Measurements from ENCODE around the gene HES1. TPM values are rescaled to one million over a fixed set of nuclear protein-coding genes. Genes with fewer than 3 reads are reported as not detected.

The HES1 gene
- total RNA-seq, 1 donor from 2014 or later, result 142 TPM

DNA sequence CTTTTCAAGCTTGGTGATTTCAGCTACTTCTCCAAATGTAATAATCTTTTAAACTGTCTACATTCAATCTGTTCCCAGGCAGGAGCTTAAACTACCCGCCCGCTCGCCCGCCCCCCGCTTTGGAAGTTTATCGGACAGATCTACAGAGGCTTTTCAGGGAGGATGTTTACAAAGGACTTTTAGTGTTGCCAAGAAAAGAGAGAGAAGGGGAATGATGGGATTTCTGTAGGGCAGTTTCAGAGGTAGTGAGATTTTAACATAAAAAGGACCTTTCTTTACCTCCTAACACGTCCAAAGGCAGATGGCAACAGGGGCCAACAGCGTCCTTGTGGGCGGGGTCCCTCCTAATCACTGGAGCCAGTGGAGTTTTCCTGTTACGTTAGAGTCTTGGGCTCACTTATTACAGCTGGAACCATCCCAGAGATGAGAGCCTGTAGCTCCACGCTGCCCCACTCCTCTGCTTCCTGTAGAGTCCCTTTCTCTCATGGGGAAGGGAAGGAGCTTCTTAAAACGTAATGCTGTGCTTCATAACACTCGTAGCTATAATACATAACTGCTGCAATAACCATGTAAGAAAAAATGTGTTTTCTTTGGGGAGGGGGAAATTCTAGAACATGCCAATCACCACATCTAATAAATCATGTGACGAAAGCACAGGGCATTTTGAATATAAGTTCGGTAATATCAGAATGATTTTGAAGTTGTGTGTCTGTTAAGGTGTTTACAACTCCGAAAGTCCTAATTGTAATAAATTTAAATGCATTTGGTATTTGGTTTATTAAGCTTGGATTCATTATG lies 30.9 kb downstream of the HES1 start:
- H3K4me3 Mint-ChIP-seq (ENCODE audit: low read depth), result peak overlapping the region; percentile 53
- no peaks in the 10 kb centered on the region for H3K9me3 Mint-ChIP-seq (ENCODE audit: low read depth)
- DNase-seq (ENCODE audit: low spot score, unreplicated experiment), result no peak
- no peak overlapping the region for H3K27ac Mint-ChIP-seq
- H3K36me3 Mint-ChIP-seq (ENCODE audit: insufficient read depth), result no peaks in the 10 kb centered on the region
- peaks cover 64% of the 10 kb centered on the region for H3K4me1 Mint-ChIP-seq (ENCODE audit: low read depth)
- TF ChIP-seq, protein P1, sequence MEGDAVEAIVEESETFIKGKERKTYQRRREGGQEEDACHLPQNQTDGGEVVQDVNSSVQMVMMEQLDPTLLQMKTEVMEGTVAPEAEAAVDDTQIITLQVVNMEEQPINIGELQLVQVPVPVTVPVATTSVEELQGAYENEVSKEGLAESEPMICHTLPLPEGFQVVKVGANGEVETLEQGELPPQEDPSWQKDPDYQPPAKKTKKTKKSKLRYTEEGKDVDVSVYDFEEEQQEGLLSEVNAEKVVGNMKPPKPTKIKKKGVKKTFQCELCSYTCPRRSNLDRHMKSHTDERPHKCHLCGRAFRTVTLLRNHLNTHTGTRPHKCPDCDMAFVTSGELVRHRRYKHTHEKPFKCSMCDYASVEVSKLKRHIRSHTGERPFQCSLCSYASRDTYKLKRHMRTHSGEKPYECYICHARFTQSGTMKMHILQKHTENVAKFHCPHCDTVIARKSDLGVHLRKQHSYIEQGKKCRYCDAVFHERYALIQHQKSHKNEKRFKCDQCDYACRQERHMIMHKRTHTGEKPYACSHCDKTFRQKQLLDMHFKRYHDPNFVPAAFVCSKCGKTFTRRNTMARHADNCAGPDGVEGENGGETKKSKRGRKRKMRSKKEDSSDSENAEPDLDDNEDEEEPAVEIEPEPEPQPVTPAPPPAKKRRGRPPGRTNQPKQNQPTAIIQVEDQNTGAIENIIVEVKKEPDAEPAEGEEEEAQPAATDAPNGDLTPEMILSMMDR (IDR thresholded peaks at IDR 0.05; ENCODE audit: unreplicated experiment), result no peak
- H3K27me3 Mint-ChIP-seq, result no peaks in the 10 kb centered on the region

DNA sequence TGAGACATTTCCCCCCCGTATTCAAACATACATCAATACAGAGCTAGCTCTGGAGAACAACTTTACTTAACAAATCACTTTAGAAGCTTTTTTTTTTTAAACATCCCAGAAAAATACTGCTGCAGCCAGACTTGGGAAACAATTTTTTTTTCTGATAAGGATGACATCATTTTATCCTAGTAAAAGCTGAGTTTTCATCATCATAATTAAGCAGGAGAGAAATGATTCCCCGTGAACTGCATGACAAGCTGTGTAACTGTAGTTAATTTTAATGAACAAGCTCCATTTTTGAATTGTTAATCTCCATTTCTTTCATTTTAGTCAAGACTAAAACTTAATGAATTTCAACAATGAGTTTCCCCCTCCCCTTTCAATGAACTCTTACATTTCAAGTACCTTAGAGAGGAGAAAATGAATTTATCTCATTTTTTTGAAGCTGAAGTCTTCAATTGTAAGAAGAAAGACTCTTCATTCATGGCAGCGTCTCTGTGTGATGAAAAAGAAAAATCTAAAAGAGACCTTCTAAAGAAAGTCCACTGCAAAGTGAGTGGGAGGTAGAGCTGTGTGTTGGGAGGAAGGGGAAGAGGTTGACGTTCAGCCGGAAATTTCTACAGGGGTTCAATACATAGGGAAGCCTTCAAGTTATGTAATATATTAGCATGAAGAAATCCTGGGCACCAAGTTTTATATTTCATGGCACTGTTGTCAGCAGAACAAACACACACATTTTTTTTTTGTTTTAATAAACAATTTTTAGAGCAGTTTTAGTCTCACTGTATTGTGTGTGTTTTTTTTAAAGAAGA lies 31.7 kb downstream of the HES1 start:
- H3K9me3 Mint-ChIP-seq (ENCODE audit: low read depth), result peaks cover 3% of the 10 kb centered on the region
- no peak overlapping the region for H3K27ac Mint-ChIP-seq
- DNase-seq (ENCODE audit: low spot score, unreplicated experiment), result no peak
- no peaks in the 10 kb centered on the region for H3K27me3 Mint-ChIP-seq
- no peaks in the 10 kb centered on the region for H3K36me3 Mint-ChIP-seq (ENCODE audit: insufficient read depth)
- peaks cover 60% of the 10 kb centered on the region for H3K4me1 Mint-ChIP-seq (ENCODE audit: low read depth)
- H3K4me3 Mint-ChIP-seq (ENCODE audit: low read depth), result no peak overlapping the region
- TF ChIP-seq, protein P1 (IDR thresholded peaks at IDR 0.05; ENCODE audit: unreplicated experiment), result no peak

DNA sequence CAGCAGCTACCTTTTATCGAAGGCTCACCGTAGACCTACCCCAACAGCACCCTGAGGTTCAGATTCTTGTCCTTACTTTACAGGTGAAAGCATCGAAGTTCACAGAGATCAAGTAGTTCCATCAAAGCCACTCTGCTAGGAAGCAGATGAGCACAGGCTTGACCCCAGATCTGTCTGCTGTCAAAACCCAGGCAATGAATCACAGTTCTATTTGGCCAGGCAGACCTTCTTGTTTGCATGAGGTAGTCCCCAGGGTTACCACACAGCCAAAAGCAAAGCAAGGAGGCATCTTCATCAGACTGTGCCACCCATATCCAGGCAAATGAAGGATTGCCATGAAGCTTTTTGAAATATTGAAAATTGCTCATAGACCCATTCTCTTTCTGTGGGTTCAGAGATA lies 33.0 kb downstream of the HES1 start:
- no peak for DNase-seq (ENCODE audit: low spot score, unreplicated experiment)
- peak overlapping the region; percentile 57 for H3K27ac Mint-ChIP-seq
- no peaks in the 10 kb centered on the region for H3K27me3 Mint-ChIP-seq
- H3K9me3 Mint-ChIP-seq (ENCODE audit: low read depth), result peaks cover 3% of the 10 kb centered on the region
- no peak overlapping the region for H3K4me3 Mint-ChIP-seq (ENCODE audit: low read depth)
- peaks cover 56% of the 10 kb centered on the region for H3K4me1 Mint-ChIP-seq (ENCODE audit: low read depth)
- no peaks in the 10 kb centered on the region for H3K36me3 Mint-ChIP-seq (ENCODE audit: insufficient read depth)
- TF ChIP-seq, protein P1 (IDR thresholded peaks at IDR 0.05; ENCODE audit: unreplicated experiment), result no peak

DNA sequence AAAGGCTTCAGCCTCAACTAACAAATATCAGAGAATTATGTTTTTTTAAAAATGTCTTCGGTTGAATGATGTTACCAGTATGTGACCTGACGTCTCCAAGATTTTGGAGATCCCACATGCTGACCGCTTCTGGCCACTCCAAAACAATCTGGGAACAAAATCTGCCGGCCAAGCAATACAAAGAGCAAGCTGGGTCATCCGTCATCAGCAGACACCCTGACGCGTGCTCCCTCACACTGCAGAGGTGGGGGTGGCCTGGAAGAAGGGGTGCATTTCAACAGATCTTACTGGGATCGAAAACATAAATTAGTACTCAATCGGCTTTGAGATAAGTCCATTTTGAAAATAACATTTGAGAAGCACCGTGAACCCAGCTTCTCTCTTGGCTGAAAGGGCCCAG lies 33.6 kb downstream of the HES1 start:
- TF ChIP-seq, protein P1 (IDR thresholded peaks at IDR 0.05; ENCODE audit: unreplicated experiment), result no peak
- DNase-seq (ENCODE audit: low spot score, unreplicated experiment), result no peak
- peaks cover 3% of the 10 kb centered on the region for H3K9me3 Mint-ChIP-seq (ENCODE audit: low read depth)
- no peaks in the 10 kb centered on the region for H3K27me3 Mint-ChIP-seq
- H3K27ac Mint-ChIP-seq, result no peak overlapping the region
- H3K4me3 Mint-ChIP-seq (ENCODE audit: low read depth), result no peak overlapping the region
- no peaks in the 10 kb centered on the region for H3K36me3 Mint-ChIP-seq (ENCODE audit: insufficient read depth)
- H3K4me1 Mint-ChIP-seq (ENCODE audit: low read depth), result peaks cover 50% of the 10 kb centered on the region

DNA sequence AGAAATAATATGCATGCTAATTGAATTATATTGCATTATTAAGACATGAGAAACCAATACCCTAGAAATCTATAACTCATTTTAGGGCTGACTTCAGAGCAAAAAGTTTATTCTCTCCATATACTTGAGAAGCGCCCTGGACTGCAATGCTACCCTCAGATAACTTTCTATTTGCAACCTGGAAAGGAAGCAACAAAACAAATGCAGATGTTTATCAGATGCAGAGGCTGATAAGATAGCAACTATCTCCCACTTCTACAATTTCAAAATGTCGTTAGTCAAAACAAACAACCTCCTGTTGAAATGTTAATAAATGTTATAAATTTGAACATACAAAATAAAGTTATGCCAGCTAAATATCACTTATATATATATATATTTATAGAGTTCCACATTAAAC lies 34.8 kb downstream of the HES1 start:
- Mint-ChIP-seq H3K4me3 (ENCODE audit: low read depth) (no peak overlapping the region), H3K27me3 (no peaks in the 10 kb centered on the region), H3K36me3 (ENCODE audit: insufficient read depth) (no peaks in the 10 kb centered on the region), H3K27ac (no peak overlapping the region), H3K4me1 (ENCODE audit: low read depth) (peaks cover 40% of the 10 kb centered on the region), H3K9me3 (ENCODE audit: low read depth) (peaks cover 3% of the 10 kb centered on the region)
- DNase-seq (ENCODE audit: low spot score, unreplicated experiment), result no peak
- TF ChIP-seq, protein P1 (IDR thresholded peaks at IDR 0.05; ENCODE audit: unreplicated experiment), result no peak

All from progenitor cell of endocrine pancreas (in vitro differentiated cells).